ENCODE measurements around the gene CHML. TPM values are rescaled to one million over a fixed set of nuclear protein-coding genes. Genes with fewer than 3 reads are reported as not detected.

CHML gene
- total RNA-seq, 6 experiments from 2014 or later: 15.2 to 17.9 (median 16.5) TPM

DNA sequence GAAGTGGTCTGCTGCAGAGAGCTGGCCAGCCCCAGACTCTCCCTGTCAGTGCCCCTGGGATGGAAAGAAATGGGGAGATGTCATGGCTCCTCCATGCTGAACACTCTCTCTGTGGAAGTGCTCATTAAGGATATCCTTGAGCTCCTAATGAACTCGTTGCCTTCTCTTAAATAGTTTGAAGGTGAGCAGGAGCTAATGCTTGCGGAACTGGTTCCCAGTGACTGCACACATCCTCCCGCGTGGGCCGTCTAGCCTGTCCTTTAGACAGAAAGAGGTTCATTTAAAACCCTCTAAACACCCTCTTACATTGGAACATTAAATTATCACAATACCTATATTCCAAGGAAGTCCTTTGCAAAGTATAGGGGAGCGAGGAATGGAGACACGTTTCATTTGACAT is 6.0 kb upstream of the CHML start:
- Mint-ChIP-seq H3K9me3 (peaks cover 4% of the 10 kb centered on the region; the same call in 1 of the 2 replicates), H3K27me3 (ENCODE audit: insufficient read depth) (peaks cover 10% of the 10 kb centered on the region), H3K27ac (no peak overlapping the region), H3K36me3 (ENCODE audit: low read depth) (0 out of 2 replicates have a peak, but pooled peaks cover 9% of the 10 kb centered on the region), H3K4me3 (no peak overlapping the region), H3K4me1 (ENCODE audit: low read depth) (peaks cover 20% of the 10 kb centered on the region)
- DNase-seq: no peak
- TF ChIP-seq, protein P1, sequence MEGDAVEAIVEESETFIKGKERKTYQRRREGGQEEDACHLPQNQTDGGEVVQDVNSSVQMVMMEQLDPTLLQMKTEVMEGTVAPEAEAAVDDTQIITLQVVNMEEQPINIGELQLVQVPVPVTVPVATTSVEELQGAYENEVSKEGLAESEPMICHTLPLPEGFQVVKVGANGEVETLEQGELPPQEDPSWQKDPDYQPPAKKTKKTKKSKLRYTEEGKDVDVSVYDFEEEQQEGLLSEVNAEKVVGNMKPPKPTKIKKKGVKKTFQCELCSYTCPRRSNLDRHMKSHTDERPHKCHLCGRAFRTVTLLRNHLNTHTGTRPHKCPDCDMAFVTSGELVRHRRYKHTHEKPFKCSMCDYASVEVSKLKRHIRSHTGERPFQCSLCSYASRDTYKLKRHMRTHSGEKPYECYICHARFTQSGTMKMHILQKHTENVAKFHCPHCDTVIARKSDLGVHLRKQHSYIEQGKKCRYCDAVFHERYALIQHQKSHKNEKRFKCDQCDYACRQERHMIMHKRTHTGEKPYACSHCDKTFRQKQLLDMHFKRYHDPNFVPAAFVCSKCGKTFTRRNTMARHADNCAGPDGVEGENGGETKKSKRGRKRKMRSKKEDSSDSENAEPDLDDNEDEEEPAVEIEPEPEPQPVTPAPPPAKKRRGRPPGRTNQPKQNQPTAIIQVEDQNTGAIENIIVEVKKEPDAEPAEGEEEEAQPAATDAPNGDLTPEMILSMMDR (IDR thresholded peaks at IDR 0.05): no peak

GRCh38 chr1:241645199-241645598 is 5.0 kb upstream of the CHML start:
- TF ChIP-seq, protein P1 (IDR thresholded peaks at IDR 0.05): no peak
- Mint-ChIP-seq H3K27me3 (ENCODE audit: insufficient read depth) (peaks cover 9% of the 10 kb centered on the region), H3K4me3 (no peak overlapping the region), H3K36me3 (ENCODE audit: low read depth) (0 out of 2 replicates have a peak, but pooled peaks cover 9% of the 10 kb centered on the region), H3K4me1 (ENCODE audit: low read depth) (peaks cover 29% of the 10 kb centered on the region), H3K9me3 (peaks cover 4% of the 10 kb centered on the region; the same call in 1 of the 2 replicates), H3K27ac (no peak overlapping the region)
- no peak for DNase-seq

DNA sequence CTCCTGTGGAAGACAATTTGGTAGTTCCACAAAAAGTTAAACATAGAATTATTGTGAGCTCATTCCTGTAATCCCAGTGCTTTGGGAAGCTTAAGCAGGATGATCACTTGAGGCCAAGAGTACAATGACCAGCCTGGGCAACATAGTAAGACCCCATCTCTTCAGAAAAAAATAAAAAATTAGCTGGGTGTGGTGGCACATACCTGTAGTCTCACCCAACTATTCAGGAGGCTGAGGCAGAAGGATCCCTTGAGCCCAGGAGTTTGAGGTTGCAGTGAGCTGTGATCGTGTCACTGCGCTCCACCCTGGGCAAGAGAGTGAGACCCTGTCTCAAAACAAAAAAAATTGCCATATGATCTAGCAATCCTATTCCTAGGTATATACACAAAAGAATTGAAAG is 4.1 kb upstream of the CHML start:
- Mint-ChIP-seq H3K36me3 (ENCODE audit: low read depth) (0 out of 2 replicates have a peak, but pooled peaks cover 9% of the 10 kb centered on the region), H3K9me3 (peaks cover 4% of the 10 kb centered on the region; the same call in 1 of the 2 replicates)
- TF ChIP-seq, protein P1 (IDR thresholded peaks at IDR 0.05): no peak

GRCh38 chr1:241642593-241642944 is 2.4 kb upstream of the CHML start:
- no peak for DNase-seq
- peaks cover 41% of the 10 kb centered on the region for H3K4me1 Mint-ChIP-seq (ENCODE audit: low read depth)
- peaks cover 7% of the 10 kb centered on the region for H3K27me3 Mint-ChIP-seq (ENCODE audit: insufficient read depth)
- H3K4me3 Mint-ChIP-seq: no peak overlapping the region
- no peak overlapping the region for H3K27ac Mint-ChIP-seq
- 0 out of 2 replicates have a peak, but pooled peaks cover 9% of the 10 kb centered on the region for H3K36me3 Mint-ChIP-seq (ENCODE audit: low read depth)
- TF ChIP-seq, protein P1 (IDR thresholded peaks at IDR 0.05): no peak
- H3K9me3 Mint-ChIP-seq: peaks cover 4% of the 10 kb centered on the region; the same call in 1 of the 2 replicates

More for the DNA sequence above, 4.1 kb upstream of the CHML start:
- H3K27me3 Mint-ChIP-seq (ENCODE audit: insufficient read depth): peaks cover 7% of the 10 kb centered on the region
- H3K4me1 Mint-ChIP-seq (ENCODE audit: low read depth): peaks cover 29% of the 10 kb centered on the region
- H3K27ac Mint-ChIP-seq: no peak overlapping the region
- no peak for DNase-seq
- no peak overlapping the region for H3K4me3 Mint-ChIP-seq

GRCh38 chr1:241641773-241642592 is 1.8 kb upstream of the CHML start:
- Mint-ChIP-seq H3K9me3 (peaks cover 4% of the 10 kb centered on the region; the same call in 1 of the 2 replicates), H3K36me3 (ENCODE audit: low read depth) (0 out of 2 replicates have a peak, but pooled peaks cover 9% of the 10 kb centered on the region), H3K4me3 (peak overlapping the region; percentile 6; the same call in 1 of the 2 replicates), H3K4me1 (ENCODE audit: low read depth) (peaks cover 44% of the 10 kb centered on the region), H3K27ac (peak overlapping the region; percentile 76), H3K27me3 (ENCODE audit: insufficient read depth) (peaks cover 7% of the 10 kb centered on the region)
- TF ChIP-seq, protein P1 (IDR thresholded peaks at IDR 0.05): no peak
- DNase-seq: peak; percentile 65

Measured in HFFc6 (cell line).